DMS53 treated with DMSO at 0.1 percent for 48 hours (cell line): ENCODE measurements around the gene KPNA4.
"Not testable (repeated sequence)": the region's sequence is repeated elsewhere in the genome, so short reads cannot be mapped to it uniquely, and the experiment has no call there.

ENCODE experiments used
- DNase-seq: peaks from one replicate; lab custom pipeline; 2025; ENCODE audit not compliant: unreplicated experiment; lab: John Stamatoyannopoulos, UW

KPNA4 gene, protein sequence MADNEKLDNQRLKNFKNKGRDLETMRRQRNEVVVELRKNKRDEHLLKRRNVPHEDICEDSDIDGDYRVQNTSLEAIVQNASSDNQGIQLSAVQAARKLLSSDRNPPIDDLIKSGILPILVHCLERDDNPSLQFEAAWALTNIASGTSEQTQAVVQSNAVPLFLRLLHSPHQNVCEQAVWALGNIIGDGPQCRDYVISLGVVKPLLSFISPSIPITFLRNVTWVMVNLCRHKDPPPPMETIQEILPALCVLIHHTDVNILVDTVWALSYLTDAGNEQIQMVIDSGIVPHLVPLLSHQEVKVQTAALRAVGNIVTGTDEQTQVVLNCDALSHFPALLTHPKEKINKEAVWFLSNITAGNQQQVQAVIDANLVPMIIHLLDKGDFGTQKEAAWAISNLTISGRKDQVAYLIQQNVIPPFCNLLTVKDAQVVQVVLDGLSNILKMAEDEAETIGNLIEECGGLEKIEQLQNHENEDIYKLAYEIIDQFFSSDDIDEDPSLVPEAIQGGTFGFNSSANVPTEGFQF

DNA sequence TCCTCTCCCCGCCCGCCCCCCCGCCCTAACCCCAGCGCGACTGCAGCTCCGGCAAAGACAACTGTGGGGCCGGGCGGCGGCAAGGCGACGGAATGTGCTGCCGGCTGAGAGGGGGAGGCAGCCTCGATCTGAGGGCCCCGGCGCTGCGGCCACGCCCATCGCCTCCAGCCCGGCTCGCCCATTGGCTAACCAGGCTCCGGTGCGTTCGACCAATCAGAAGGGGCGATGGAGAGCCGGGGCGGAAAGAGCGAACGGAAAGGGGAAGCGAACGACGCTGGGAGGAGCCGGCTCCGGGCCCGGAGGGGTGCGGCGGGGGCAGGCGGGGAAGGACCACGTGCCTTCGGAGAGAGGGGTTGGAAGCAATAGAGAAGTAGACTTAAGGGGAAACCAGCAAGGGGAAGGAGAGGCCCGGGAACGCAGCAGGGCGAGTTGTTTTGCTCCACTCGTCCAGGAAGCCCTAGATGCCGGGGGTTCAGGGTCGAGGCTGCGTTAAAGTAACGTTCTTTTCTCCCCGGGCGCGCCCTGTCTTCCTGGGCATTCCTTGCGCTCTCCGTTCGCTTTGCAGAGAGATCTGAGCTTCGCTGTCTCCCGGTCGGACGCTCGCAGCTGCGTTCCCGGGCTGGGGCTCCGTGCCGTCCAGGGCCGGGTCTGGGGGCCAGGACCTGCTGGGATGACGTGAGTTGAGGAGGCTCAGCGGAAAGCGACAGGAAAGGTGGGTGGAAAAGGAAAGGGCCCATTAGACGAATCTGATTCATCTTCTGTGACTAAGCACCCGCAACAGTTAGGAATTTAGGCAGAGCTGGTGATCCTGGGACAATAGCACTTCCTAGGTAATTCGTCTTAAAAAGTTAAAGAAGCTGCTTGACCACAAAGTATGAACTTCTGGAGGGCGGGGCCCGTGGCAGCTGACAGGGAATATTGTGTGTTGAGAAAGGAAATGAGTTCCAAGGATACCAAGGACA is at the start of gene KPNA4:
Gene KPNA4 (minus strand): TSS at position 130 of the 962 bp plus-strand sequence. CDS start 289 bp downstream, outside the sequence.
- peak; percentile 69 for DNase-seq

DNA sequence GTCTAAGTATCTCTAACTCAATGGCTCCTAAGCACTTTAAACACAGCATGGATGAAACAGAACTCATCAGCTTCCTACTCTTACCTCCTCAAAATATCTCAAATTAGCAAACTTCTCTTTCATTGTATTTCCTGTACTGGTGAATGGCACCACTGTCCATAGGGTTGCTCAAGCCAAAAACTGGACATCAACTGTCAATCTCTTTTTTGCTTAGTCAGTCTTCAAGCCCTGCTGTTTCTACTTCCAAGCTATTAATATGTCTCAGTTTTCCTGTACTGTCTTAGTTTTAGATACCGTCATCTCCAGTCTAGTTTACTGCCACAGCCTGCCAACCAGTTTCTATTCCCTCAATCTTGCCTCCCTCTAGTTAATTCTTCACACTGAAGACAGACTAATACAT is 48.3 kb upstream of the KPNA4 start:
- no peak for DNase-seq

- DNase-seq = no peak
These were observed 47.2 kb upstream of the KPNA4 start for GRCh38 chr3:160612386-160613075.

GRCh38 chr3:160611141-160611540 is 45.8 kb upstream of the KPNA4 start:
- DNase-seq = no peak

GRCh38 chr3:160608870-160609269 is 43.5 kb upstream of the KPNA4 start:
- DNase-seq = no peak

DNA sequence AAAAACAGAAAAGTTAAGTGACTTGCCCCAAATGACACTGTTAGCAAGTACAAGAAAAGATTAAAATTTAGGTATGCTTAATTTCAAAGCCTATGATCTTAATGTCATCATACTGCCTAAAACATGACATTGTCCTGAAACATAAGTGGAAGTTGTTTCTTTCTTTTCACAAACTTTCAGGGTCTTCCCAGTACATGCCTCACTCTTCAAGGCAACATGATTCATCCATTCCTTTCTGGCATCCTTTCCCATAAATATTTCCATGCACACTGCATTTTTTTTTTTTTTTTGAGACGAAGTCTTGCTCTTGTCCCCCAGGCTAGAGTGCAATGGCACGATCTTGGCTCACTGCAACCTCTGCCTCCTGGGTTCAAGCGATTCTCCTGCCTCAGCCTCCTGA is 42.5 kb upstream of the KPNA4 start:
- no peak for DNase-seq

DNA sequence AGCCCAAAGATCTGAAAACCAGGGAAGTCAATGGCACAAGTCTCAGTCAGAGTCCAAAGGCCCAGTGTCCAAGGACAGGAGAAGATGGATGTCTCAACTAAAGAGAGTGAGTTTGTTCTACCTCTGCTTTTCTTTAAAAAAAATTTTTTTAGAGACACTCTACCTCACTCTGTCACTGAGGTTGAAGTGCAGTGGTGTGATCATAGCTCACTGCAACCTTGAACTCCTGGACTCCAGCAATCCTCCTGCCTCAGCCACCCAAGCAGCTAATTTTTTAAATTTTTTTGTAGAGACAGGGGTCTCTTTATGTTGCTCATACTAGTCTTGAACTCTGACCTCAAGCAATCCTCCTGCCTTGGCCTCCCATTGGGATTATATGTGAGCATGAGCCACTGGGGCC is 39.9 kb upstream of the KPNA4 start:
- DNase-seq = no peak

DNA sequence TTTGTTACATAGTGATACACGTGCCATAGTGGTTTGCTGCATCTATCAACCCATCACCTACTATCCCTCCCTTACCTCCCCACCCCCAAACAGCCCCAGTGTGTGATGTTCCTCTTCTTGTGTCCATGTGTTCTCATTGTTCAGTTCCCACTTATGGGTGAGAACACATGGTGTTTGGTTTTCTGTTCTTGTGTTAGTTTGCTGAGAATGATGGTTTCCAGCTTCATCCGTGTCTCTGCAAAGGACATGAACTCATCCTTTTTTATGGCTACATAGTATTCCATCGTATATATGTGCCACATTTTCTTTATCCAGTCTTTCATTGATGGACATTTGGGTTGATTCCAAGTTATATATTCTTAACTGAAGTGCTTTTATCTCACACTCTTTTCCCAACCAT is 38.5 kb upstream of the KPNA4 start:
- DNase-seq = not testable (repeated sequence)

GRCh38 chr3:160602259-160602658 is 36.9 kb upstream of the KPNA4 start:
- DNase-seq = no peak

DNA sequence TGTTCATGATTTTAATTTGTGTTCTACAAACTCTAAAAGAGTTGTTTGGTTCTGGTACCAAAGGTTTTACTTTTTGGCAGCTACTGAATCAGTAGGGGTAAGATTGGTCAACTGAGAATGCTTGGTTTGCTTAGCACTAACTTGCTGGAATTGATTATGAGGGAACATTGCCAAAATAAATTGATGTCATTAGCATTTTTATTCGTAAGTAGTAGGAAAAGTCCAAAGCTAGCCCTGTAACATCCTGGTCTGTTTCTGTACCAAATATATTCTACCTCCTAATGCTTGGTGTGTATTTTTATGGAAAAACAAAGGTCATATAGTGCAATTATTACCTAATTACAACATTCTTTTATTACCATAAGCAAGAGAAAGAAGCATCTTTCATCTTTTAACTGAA is 35.9 kb upstream of the KPNA4 start:
- DNase-seq = no peak

DNA sequence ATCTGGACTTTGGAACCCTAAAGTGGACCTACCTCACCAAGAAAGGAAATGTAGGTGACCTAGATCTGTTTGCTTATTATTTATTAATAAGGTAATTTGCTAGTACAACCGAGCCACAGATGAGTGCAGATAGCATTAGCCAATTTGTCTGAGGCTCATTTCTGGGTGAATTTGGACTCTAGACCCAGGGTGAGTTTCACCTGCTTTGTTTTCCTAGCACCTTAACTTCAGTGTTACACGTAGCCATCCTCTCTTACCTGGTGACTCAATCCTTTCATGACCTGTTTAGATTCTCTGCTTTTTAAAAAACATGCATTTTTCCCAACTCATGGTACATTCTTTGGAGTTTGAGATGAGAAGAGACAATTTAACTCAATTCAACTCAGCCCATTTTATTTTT is 33.5 kb upstream of the KPNA4 start:
- no peak for DNase-seq

DNA sequence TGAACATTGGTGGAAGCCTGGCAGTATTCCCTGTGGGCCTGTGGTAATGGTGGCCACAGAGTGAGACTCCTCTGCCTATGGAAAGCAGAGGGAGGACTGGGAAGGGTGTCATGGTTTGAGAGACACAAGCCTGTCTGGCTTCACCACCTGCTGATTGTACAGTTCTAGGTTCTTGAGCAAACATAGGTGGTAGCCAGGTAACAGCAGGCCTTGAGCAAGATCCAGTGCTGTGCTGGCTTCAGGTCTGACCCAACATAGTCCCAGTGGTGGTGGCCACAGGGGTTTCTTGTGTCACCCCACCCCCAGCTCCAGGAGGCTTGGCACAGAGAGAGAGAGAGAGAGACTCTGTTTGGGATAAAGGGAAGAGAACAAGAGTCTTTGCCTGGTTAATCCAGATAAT is 22.7 kb upstream of the KPNA4 start:
- DNase-seq = no peak

DNA sequence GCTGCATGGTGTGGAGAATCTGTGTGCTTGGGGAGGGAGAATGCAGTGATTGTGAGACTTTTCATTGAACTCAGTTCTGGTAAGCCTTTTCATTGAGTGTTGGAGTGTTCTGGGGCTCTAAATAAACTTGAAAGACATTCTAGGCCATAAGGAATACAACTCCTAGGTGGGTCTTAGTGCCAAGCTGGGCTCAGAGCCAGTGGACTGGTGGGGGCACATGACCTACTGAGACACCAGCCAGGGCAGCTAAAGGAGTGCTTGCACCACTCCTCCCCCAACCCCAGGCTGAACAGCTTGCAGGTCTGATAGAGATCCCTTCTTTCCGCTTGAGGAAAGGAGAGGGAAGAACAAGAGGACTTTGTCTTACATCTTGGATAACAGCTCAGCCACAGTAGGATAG is 21.7 kb upstream of the KPNA4 start:
- DNase-seq = no peak

GRCh38 chr3:160586679-160587078 is 21.3 kb upstream of the KPNA4 start:
- DNase-seq = no peak

DNA sequence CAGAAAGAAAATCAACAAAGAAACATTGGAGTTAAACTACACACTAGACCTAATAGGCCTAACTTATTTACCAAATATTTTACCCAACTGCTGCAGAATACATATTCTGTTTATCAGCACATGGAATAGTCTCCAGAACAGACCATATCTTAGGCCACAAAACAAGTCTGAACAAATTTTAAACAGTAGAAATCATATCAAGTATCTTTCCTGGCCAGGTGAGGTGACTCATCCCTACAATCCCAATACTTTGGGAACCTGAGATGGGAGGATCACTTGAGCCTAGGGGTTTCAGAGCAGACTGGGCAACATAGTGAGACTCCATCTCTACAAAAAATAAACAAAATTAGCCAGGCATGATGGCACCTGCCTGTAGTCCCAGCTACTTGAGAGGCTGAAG is 18.1 kb upstream of the KPNA4 start:
- peak; percentile 17 for DNase-seq

DNA sequence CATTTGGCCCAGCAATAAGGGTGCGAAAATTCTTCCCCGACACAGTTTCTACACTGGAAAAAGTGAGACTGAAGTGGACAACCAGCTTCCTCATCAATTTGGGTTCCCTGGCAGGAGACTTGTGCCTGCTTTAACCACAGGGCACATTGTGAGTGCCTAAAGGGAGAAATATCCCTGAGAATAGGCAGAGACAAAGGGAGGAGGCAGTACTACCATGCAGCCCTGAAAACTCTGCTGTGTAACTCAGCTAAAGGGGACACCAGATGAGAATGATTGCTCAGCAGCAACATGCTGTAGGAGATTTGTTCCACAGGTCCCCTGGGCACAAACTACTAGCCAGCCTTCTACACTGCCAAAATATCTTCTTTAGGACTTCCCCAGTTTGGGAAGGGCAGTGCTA is 15.6 kb upstream of the KPNA4 start:
- no peak for DNase-seq

DNA sequence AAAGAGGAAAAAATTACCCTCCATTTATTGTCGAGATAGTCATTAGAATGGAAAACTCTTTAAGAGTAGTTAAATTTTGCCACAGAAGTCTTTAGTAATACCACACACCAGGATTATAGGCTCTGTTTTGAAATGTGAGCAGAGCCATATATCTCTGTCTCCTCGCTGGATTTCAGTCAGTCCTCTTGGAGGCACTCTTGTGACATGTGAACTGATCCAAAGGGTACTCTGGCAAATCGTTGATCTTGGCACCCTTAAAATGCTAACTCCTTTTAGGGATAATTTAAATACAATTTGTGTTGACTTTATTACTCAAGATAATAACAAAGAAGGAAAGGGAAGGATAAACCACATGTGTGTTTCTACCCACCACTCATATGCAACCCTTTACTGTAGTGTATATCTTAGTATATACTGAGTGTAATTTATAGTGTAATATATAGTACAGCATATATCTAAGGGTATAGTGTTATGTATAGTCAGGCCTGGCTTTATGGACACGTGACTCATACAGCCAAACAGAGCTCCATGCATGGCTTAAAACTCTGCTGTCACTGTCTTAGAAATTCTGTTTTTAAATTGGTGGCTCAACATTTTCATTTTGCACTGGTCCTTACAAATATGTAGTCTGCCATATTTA is 12.3 kb upstream of the KPNA4 start:
- no peak for DNase-seq

DNA sequence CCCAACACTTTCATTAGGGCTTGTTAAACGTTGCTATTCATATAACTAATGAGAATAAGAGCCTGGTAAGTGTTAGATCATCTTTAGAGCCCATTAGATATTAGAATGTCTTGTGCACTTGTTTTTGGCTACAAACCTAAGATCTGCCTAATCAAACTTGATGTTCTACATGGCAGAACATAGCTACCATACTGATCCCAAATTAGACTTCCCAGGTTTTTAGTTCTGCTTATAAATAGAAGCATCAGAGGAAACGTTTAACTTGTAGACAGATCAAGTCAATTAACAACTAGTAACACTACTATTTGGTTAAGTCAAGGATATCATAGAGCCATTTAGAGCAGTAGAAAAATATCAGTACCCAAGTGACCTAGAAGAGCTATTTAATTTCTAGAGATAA is 11.7 kb upstream of the KPNA4 start:
- DNase-seq = no peak

DNA sequence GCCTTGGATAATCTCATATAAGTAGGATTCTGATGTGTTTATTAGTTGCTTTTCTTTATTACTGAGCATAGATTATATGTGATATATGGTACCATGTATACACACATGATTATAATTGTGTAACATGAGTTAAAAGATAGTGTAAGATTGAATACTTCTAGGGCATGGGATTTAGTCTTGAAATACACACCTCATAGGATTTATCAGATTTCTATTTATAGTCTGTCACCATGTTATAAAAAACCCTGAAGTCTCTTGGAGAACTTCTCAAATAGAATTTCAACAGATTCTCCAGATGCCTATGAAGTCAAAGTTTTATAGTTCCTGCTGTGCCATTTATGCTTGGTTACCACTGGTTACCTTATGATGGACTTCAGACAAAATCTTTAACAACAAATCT is 11.2 kb upstream of the KPNA4 start:
- no peak for DNase-seq

DNA sequence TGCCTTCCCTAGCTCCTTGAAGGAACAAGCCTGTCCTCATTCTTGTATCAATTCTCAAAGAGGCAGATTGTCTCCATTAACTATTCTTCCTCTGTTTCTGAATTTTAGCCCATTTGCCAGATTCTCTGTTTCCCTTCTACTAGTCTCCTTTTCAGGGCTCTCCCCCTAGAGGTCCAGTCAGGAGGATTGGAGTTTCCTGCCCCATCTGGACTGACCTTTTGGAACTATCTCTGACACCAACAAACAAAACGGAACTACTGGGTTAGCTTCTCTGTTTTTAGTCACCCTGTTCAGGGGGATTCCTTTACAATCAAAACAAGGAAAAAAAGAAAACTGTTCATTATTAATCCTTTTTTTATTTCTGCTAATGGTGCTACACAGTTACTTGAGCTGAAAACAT is 10.2 kb upstream of the KPNA4 start:
- no peak for DNase-seq

DNA sequence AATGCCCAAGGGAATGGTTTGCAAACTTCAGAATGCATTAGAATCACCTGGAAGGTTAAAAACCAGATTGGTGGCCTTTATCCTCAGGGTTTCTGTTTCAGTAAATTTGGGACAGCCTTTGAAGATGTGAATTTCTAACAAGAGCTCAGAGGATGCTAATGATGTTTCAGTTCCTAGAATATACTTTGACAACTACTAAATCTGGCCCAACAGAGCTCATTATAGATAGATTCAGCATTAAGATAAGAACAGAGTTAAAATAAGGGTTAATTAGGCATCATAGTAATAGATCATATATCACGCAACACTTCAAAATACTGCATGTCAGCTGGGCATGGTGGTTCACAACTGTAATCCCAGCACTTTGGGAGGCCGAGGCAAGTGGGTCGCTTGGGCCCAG is 9.3 kb upstream of the KPNA4 start:
- no peak for DNase-seq
